BLaER1 treated with 17β-estradiol and CSF1 and Interleukin-3, amounts not matched to agents 10 nM and 100 nM (cell line): Measurements from ENCODE around the gene RABEPK.
A peak's percentile ranks its signal among the peaks of the same experiment; 100 is the strongest.
"Not testable (repeated sequence)": the region's sequence is repeated elsewhere in the genome, so short reads cannot be mapped to it uniquely, and the experiment has no call there.

ENCODE experiments used
- H3K27ac ChIP-seq, 11 experiments: shearing (Covaris generic); formaldehyde crosslinking; 2 replicates each; pipeline ENCODE4 v1.8.1; 2022
- H3K27me3 ChIP-seq, 11 experiments: shearing (Covaris generic); formaldehyde crosslinking; 2 replicates each; pipeline ENCODE4 v1.8.1; 2022
- H3K36me3 ChIP-seq, 11 experiments: shearing (Covaris generic); formaldehyde crosslinking; 2 replicates each; pipeline ENCODE4 v1.8.1; 2022
- H3K4me1 ChIP-seq, 10 experiments: shearing (Covaris generic); formaldehyde crosslinking; 2 replicates each; pipeline ENCODE4 v1.8.1; 2022
- H3K4me2 ChIP-seq, 11 experiments: shearing (Covaris generic); formaldehyde crosslinking; 2 replicates each; pipeline ENCODE4 v1.8.1; 2022
- H3K4me3 ChIP-seq, 10 experiments: shearing (Covaris generic); formaldehyde crosslinking; 2 replicates each; pipeline ENCODE4 v1.8.1; 2022
- H3K9ac ChIP-seq, 11 experiments: shearing (Covaris generic); formaldehyde crosslinking; 2 replicates each; pipeline ENCODE4 v1.8.1; 2022
- H3K9me3 ChIP-seq, 11 experiments: shearing (Covaris generic); formaldehyde crosslinking; replicated peaks in 1 of 11; 2 replicates each; pipeline ENCODE4 v1.8.1; 2022
- H4K20me1 ChIP-seq, 11 experiments: shearing (Covaris generic); formaldehyde crosslinking; 2 replicates each; pipeline ENCODE4 v1.8.1; 2022
- Cebpa-rat ChIP-seq, 11 experiments: shearing (Covaris generic); IDR thresholded peaks; 2 replicates each; pipeline ENCODE4 v1.8.1; 2022

RABEPK gene

GRCh38 chr9:125218621-125219020 is 18.3 kb downstream of the RABEPK start:
- Histone ChIP-seq H3K4me1 (no peaks in the 10 kb centered on the region), H3K4me2 (no peak overlapping the region), H3K27me3 (no peaks in the 10 kb centered on the region), H4K20me1 (peaks cover 0 to 14% (median 0%) of the 10 kb centered on the region in 11 experiments; a peak in 6 of 22 replicates), H3K4me3 (no peak overlapping the region), H3K36me3 (peaks cover 51 to 100% (median 96%) of the 10 kb centered on the region in 11 experiments), H3K27ac (no peak overlapping the region), H3K9ac (no peak overlapping the region), H3K9me3 (no peaks in the 10 kb centered on the region)
- TF ChIP-seq Cebpa-rat (IDR thresholded peaks at IDR 0.05) = no peak

- H3K4me3 ChIP-seq, H3K4me1 ChIP-seq, H3K27ac ChIP-seq, H3K27me3 ChIP-seq, H3K9me3 ChIP-seq, H3K9ac ChIP-seq, H4K20me1 ChIP-seq, H3K4me2 ChIP-seq: not testable (repeated sequence)
- peaks cover 43 to 99% (median 89%) of the 10 kb centered on the region in 11 experiments for H3K36me3 ChIP-seq
Measured at GRCh38 chr9:125224858-125225257, 24.5 kb downstream of the RABEPK start.

GRCh38 chr9:125227761-125228160 is 27.4 kb downstream of the RABEPK start:
- H3K27me3 ChIP-seq = no peaks in the 10 kb centered on the region
- no peak overlapping the region for H3K27ac ChIP-seq
- no peaks in the 10 kb centered on the region for H3K4me1 ChIP-seq
- TF ChIP-seq Cebpa-rat (IDR thresholded peaks at IDR 0.05) = no peak
- peaks cover 24 to 99% (median 84%) of the 10 kb centered on the region in 11 experiments for H3K36me3 ChIP-seq
- H3K9ac ChIP-seq = no peak overlapping the region
- peaks cover 0 to 10% (median 5%) of the 10 kb centered on the region in 11 experiments; a peak in 6 of 22 replicates for H4K20me1 ChIP-seq
- no peak overlapping the region for H3K4me3 ChIP-seq
- H3K4me2 ChIP-seq = no peak overlapping the region
- H3K9me3 ChIP-seq = no peaks in the 10 kb centered on the region

GRCh38 chr9:125233678-125234077 is 33.3 kb downstream of the RABEPK start:
- Histone ChIP-seq H4K20me1 (peaks cover 44 to 69% (median 56%) of the 10 kb centered on the region in 11 experiments), H3K4me1 (peaks cover 29 to 47% (median 38%) of the 10 kb centered on the region in 10 experiments), H3K36me3 (peaks cover 55 to 100% (median 91%) of the 10 kb centered on the region in 11 experiments), H3K27ac (no peak overlapping the region), H3K9ac (no peak overlapping the region; a peak in 1 of 22 replicates), H3K4me3 (no peak overlapping the region), H3K9me3 (no peaks in the 10 kb centered on the region), H3K27me3 (no peaks in the 10 kb centered on the region), H3K4me2 (no peak overlapping the region)
- TF ChIP-seq Cebpa-rat (IDR thresholded peaks at IDR 0.05) = no peak

GRCh38 chr9:125234099-125234498 is 33.8 kb downstream of the RABEPK start:
- not testable (repeated sequence) for H3K27ac ChIP-seq
- H4K20me1 ChIP-seq = peaks cover 49 to 73% (median 60%) of the 10 kb centered on the region in 11 experiments

GRCh38 chr9:125235804-125236519 is 35.6 kb downstream of the RABEPK start:
- H3K27ac ChIP-seq = peak overlapping the region in 1 of 11 experiments; percentile 4; a peak in 1 of 22 replicates
- no peak for TF ChIP-seq Cebpa-rat (IDR thresholded peaks at IDR 0.05)
- peak overlapping the region in 7 of 11 experiments; percentile 9 to 97 (median 64); a peak in 12 of 22 replicates for H3K9ac ChIP-seq
- peak overlapping the region; percentile 79 to 98 (median 90) for H3K4me2 ChIP-seq
- peaks cover 39 to 56% (median 48%) of the 10 kb centered on the region in 10 experiments for H3K4me1 ChIP-seq
- H4K20me1 ChIP-seq = peaks cover 67 to 89% (median 79%) of the 10 kb centered on the region in 11 experiments
- H3K36me3 ChIP-seq = peaks cover 62 to 99% (median 90%) of the 10 kb centered on the region in 11 experiments
- no peaks in the 10 kb centered on the region for H3K9me3 ChIP-seq
- H3K4me3 ChIP-seq = peak overlapping the region in 9 of 10 experiments; percentile 15 to 96 (median 82); a peak in 15 of 20 replicates
- H3K27me3 ChIP-seq = no peaks in the 10 kb centered on the region

More at GRCh38 chr9:125234099-125234498, 33.8 kb downstream of the RABEPK start:
- H3K9ac ChIP-seq, H3K9me3 ChIP-seq, H3K4me2 ChIP-seq, H3K27me3 ChIP-seq, H3K4me3 ChIP-seq: not testable (repeated sequence)
- Histone ChIP-seq H3K4me1 (peaks cover 33 to 51% (median 42%) of the 10 kb centered on the region in 10 experiments), H3K36me3 (peaks cover 58 to 100% (median 92%) of the 10 kb centered on the region in 11 experiments)

- Histone ChIP-seq H3K4me2 (peak overlapping the region; percentile 79 to 98 (median 90)), H3K4me1 (peaks cover 39 to 56% (median 48%) of the 10 kb centered on the region in 10 experiments), H3K9ac (peak overlapping the region in 7 of 11 experiments; percentile 93 to 99 (median 96); a peak in 10 of 22 replicates), H3K36me3 (peaks cover 62 to 92% (median 83%) of the 10 kb centered on the region in 11 experiments), H3K4me3 (peak overlapping the region; percentile 79 to 99 (median 90); a peak in 16 of 20 replicates), H4K20me1 (peaks cover 69 to 89% (median 80%) of the 10 kb centered on the region in 11 experiments)
- not testable (repeated sequence) for H3K27ac ChIP-seq, H3K9me3 ChIP-seq, H3K27me3 ChIP-seq
Measured at GRCh38 chr9:125236520-125237159, 36.3 kb downstream of the RABEPK start.

GRCh38 chr9:125238127-125238914 is 38.0 kb downstream of the RABEPK start:
- Histone ChIP-seq H3K4me2 (peak overlapping the region; percentile 79 to 98 (median 90)), H4K20me1 (peaks cover 69 to 78% (median 76%) of the 10 kb centered on the region in 11 experiments), H3K4me1 (peaks cover 47 to 70% (median 57%) of the 10 kb centered on the region in 10 experiments), H3K9ac (peak overlapping the region; percentile 93 to 99 (median 97); a peak in 21 of 22 replicates), H3K27me3 (no peaks in the 10 kb centered on the region), H3K9me3 (no peaks in the 10 kb centered on the region), H3K36me3 (peaks cover 62 to 75% (median 70%) of the 10 kb centered on the region in 11 experiments), H3K27ac (peak overlapping the region in 2 of 11 experiments; percentile 4 to 31; a peak in 1 of 22 replicates), H3K4me3 (peak overlapping the region; percentile 79 to 99 (median 90))
- TF ChIP-seq Cebpa-rat (IDR thresholded peaks at IDR 0.05) = no peak
